Measurements from ENCODE around the gene MED13L. TPM values are rescaled to one million over a fixed set of nuclear protein-coding genes. Genes with fewer than 3 reads are reported as not detected.

Gene MED13L
- total and polyA plus RNA-seq, 2 donors (not counting 1 experiment from before 2014, with no cell fraction given): 20.3 to 207 TPM

GRCh38 chr12:116323406-116324386 lies 46.2 kb upstream of the MED13L start:
- DNase-seq: peak; percentile 63
- Histone ChIP-seq H3K36me3 (replicated peaks in 1 of 2; ENCODE audit: control extremely low read depth in 1 of 2, control insufficient read depth in 1 of 2, extremely low read depth in 1 of 2, insufficient read depth in 2 of 2, low read length in 1 of 2) (no peaks in the 10 kb centered on the region), H3K27me3 (replicated peaks in 1 of 4; ENCODE audit: control extremely low read depth in 1 of 4, control insufficient read depth in 3 of 4, insufficient read depth in 4 of 4, low read length in 3 of 4) (no peaks in the 10 kb centered on the region), H3K4me3 (ENCODE audit: control extremely low read depth in 1 of 5, extremely low read depth in 1 of 5, insufficient read depth in 1 of 5, low read depth in 2 of 5, low read length in 4 of 5) (no peak overlapping the region), H3K27ac (ENCODE audit: low read length in 2 of 2) (peak overlapping the region in 1 of 2 donors; percentile 59), H4K20me1 (ENCODE audit: control insufficient read depth, insufficient read depth, low read length, poor library complexity, severe bottlenecking) (no peaks in the 10 kb centered on the region), H3K79me2 (ENCODE audit: control insufficient read depth, insufficient read depth, low read length) (no peaks in the 10 kb centered on the region), H3K4me1 (ENCODE audit: control insufficient read depth in 2 of 2, insufficient read depth in 2 of 2, low read length in 2 of 2) (peaks cover 42 to 50% of the 10 kb centered on the region in 2 donors), H2AFZ (ENCODE audit: insufficient read depth, low read depth, low read length, poor library complexity, severe bottlenecking) (peak overlapping the region; percentile 29), H3K9me3 (ENCODE audit: control extremely low read depth in 1 of 3, control insufficient read depth in 2 of 3, insufficient read depth in 1 of 3, low read length in 2 of 3) (no peaks in the 10 kb centered on the region), H3K4me2 (replicated peaks; ENCODE audit: low read depth, low read length, poor library complexity, severe bottlenecking) (no peak overlapping the region), H3K9ac (ENCODE audit: low read length) (no peak overlapping the region)
- POLR2A ChIA-PET: interaction anchor here (2.5 kb wide), 1 partner anchor 12 kb away, joined by 8 read pairs; no protein-coding TSS in a partner anchor
- H3K27ac Mint-ChIP-seq: peak overlapping the region; percentile 77
- peak; percentile 8 for ATAC-seq (ENCODE audit: low read depth)
- H3K4me1 Mint-ChIP-seq: peaks cover 40% of the 10 kb centered on the region
- WGBS (ENCODE audit: insufficient coverage): 88% methylated on average over 2 of the region's 10 CpGs
- CTCF ChIA-PET: interaction anchor here (0.7 to 1.0 kb wide), 3 partner anchors 9 to 1932 kb away, joined by 3 read pairs; no protein-coding TSS in a partner anchor
- intact Hi-C loops (cut with micrococcal nuclease): loop anchor here (5.0 kb wide), 1 partner anchor 34 kb away; no protein-coding TSS in a partner anchor
- peak overlapping the region; percentile 20 for H3K4me3 Mint-ChIP-seq
- no peaks in the 10 kb centered on the region for H3K9me3 Mint-ChIP-seq (ENCODE audit: insufficient read depth)
- no peaks in the 10 kb centered on the region for H3K27me3 Mint-ChIP-seq
- TF ChIP-seq EZH2 (IDR thresholded peaks at IDR 0.05; ENCODE audit: borderline replicate concordance, insufficient read depth, low read depth, low read length, poor library complexity, severe bottlenecking) (no peak), CTCF (IDR thresholded peaks at IDR 0.05) (no peak)

Data from B cell (primary cell).